CD1c-positive myeloid dendritic cell (primary cell): ENCODE data around the gene THOC7.

ENCODE experiments used
- DNase-seq: peaks from one replicate; pipeline ENCODE4 v3.0.0-alpha.2; 2016; ENCODE audit errors: extremely low spot score

The THOC7 gene

DNA sequence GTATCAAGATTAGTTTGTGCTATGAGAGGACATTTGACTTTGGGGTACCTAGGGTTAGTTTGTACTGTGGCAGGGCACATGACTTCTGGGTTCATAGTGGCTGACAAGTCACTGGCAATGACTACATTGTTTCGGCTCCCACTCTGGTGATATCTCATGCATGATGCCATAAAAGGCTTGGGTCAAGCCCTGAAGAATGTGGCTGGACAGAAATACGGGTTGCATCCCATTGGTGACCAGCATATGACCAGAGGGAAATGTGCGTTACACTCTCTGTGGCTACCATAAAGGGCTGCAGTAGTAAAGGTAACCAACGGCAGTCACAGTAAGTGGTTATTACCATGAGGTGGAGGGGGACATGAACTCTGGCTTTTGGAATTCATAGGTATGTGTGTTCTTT, 18.4 kb downstream of the THOC7 start:
- DNase-seq, result no peak

DNA sequence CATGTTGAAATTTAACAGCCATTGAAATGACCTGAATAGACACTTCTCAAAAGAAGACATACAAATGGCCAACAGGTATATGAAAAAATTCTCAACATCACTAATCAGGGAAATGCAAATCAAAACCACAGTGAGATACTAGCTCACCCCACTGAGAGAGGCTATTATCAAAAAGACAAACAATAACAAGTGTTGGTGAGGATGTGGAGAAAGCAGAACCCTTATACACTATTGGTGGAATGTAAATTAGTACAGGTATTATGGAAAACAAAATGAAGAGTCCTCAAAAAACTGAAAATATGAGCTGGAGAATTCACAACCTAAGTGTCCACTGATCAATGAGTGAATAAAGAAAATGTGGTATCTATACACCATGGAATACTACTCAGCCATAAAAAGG, 21.5 kb downstream of the THOC7 start:
- no peak for DNase-seq

- DNase-seq, result no peak
Measured at GRCh38 chr3:63841704-63842103, 21.9 kb downstream of the THOC7 start.

- no peak for DNase-seq
Measured at GRCh38 chr3:63832395-63832794, 31.2 kb downstream of the THOC7 start.

DNA sequence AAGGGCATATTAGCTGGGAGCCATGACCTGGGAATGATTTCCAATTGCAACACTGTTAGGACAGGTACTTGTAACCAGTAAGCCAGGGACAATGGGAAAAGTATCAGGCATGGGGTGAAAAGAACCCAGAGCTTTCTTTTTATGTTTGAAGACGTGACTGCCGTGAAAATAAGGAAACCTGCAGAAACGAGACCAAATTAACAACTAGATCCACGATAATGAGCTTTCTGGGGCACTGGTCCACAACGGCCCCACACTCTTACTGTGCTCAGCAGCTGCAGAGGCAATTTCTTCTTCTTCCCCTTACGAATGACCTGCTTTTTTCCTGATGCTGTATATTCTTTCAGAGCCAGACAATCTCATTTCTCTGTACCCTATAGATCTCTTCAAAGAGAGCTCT, 33.1 kb downstream of the THOC7 start:
- no peak for DNase-seq

DNA sequence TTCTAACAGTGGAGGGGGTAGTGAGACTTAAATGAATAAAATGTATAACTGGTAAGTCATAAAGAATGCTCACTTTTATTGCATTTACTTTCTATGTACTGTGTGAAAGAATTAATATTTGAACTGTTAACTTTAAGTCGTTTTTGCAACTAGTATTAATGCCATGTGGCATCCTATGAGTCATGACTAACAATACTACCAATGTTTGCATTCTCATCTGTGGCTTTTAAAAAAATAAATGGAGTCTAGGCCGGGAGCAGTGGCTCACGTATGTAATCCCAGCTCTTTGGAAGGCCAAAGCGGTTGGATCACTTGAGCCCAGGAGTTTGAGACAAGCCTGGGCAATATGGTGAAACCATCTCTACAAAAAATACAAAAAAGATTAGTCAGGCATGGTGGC, 39.3 kb downstream of the THOC7 start:
- DNase-seq, result no peak

DNA sequence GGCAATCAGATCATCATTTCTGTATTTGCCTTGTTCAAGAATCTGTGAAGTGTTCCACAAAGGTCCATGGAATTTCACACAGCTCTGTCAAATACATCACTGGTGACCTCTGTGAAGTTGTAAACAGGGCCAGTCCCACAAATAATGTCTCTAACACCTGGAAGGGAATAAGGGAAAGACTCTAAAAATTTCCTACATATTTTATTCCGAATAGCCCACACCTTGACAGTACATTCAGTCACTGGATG, 44.5 kb downstream of the THOC7 start, which contains the start of gene C3orf49:
Gene C3orf49 (plus strand): TSS at position 149 of the 248 bp plus-strand sequence. CDS start 173 bp downstream, outside the sequence.
- DNase-seq, result no peak

GRCh38 chr3:63818282-63819150, 45.1 kb downstream of the THOC7 start:
- DNase-seq, result peak; percentile 73

- no peak for DNase-seq
Measured at GRCh38 chr3:63817225-63817624, 46.4 kb downstream of the THOC7 start.

DNA sequence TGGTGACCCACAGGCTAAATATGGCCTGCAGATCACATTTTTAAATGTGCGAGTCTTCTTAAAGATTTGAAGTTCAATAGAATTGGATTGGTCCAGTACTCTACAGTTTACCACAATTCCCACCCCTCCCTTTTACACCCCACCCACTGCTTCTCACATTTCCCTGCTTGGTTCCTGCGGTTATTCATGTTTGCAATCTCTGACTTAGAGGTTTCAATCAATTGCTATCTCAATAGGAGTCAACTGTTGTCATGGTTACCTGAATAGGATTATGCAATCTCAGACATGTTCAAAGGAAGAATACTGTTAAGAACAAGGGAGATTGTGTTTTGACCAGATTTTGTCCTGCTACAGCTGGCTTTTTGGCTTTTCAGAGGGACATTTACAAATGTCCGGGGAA, 49.4 kb downstream of the THOC7 start:
- no peak for DNase-seq

DNA sequence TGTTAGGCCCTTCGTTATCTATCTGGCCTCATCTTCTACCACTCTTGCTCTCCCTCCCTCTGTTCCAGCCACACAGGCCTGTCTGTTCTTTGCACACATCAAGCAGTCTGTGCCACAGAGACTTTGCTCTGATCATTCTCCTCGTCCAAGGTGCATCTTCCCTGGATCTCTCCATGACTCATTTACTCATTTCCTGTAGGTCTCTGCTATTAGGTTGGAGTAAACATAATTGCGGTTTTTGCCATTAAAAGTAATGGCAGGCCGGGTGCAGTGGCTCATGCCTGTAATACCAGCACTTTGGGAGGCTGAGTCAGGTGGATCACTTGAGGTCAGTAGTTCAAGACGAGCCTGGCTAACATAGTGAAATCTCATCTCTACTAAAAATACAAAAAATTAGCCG, 54.0 kb downstream of the THOC7 start:
- no peak for DNase-seq

DNA sequence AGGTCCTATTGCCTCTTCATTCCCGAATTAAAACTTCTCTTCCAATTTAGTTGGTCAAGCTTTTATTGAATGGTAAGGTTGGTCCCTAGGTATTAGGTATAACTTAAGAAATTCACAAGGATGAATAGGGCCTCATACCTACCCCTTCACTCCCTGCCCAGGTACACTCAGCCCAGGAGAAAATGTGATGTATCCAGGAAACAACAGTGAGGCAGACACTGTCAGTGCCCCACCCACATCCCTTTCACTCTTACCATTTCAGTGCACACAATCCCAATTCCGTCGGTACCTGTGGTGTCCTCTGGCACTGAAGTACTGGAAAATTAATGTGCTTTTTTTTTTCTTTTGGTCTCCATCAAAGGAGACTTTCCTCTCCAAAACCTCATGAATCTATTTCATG, 55.0 kb downstream of the THOC7 start:
- DNase-seq, result no peak

- peak; percentile 43 for DNase-seq
Measured at GRCh38 chr3:63807961-63808565, 55.5 kb downstream of the THOC7 start.

DNA sequence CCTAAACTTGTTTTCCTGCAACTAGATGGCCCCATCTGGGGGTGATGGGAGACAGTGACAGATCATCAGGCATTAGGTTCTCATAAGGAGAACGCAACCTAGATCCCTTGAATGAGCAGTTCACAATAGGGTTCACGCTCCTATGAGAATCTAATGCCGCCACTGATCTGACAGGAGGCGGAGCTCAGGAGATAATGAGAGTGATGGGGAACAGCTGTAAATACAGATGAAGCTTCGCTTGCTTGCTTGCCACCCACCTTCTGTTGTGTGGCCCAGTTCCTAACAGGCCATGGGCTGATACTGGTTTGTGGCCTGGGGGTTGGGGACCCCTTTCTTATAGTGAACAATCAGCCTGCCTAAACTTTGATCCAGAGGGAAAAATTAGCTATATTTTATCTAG, 59.7 kb downstream of the THOC7 start:
- no peak for DNase-seq

DNA sequence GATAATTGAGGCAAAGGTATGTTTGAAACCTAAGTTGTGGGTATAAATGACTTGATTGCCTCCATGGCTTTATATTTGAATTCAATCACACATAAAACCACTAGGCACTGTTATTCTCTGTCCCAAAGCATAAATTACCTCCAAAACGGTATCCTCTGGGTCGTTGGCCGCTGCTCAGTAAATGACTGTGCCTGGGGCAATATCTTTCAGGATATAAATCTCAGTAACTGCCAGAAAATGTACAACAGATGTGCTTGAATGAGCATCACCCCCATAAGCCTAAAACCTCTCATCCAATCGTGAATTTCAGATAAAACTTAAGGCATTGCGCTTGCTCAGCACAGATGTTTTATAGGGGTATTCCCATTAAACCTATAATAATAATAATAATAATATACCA, 63.5 kb downstream of the THOC7 start:
- no peak for DNase-seq

GRCh38 chr3:63798949-63799348, 64.7 kb downstream of the THOC7 start:
- DNase-seq, result no peak

- no peak for DNase-seq
Measured at GRCh38 chr3:63798544-63798943, 65.1 kb downstream of the THOC7 start.

DNA sequence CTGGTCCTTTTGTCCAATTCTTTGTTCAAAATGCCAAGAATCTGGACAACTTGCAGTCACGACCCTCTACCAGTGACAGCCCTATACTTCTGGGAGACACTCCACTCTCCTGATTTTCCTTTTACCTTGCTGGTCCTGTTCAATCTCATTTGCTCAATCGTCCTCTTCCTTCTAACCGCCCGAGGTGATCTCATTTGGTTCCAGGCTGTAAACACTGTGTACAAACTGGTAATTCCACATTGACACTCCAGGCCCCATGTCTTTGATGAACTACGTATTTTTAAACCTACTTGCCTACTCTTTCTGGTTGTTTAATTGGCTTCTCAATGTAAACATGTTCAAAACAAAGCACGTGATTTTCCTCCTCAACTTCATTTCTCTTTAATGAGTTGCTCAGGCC, 68.2 kb downstream of the THOC7 start:
- DNase-seq, result no peak

GRCh38 chr3:63791974-63792373, 71.6 kb downstream of the THOC7 start:
- no peak for DNase-seq
